NCI-H187 treated with DMSO at 0.1 percent for 48 hours (cell line): ENCODE data around the gene AOPEP.
"Not testable (repeated sequence)": the region's sequence is repeated elsewhere in the genome, so short reads cannot be mapped to it uniquely, and the experiment has no call there.

Experiments
- DNase-seq: peaks from one replicate; lab custom pipeline; 2025; lab: John Stamatoyannopoulos, UW

AOPEP gene

DNA sequence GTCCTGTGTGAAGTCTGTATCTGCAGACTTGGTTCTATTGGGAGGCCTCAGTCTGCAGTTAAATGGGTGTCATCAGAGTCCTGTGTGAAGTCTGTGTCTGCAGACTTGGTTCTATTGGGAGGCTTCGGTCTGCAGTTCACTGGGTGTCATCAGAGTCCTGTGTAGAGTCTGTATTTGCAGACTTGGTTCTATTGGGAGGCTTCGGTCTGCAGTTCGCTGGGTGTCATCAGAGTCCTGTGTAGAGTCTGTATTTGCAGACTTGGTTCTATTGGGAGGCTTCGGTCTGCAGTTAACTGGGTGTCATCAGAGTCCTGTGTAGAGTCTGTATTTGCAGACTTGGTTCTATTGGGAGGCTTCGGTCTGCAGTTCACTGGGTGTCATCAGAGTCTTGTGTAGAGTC is 239.1 kb downstream of the AOPEP start:
- DNase-seq: not testable (repeated sequence)

DNA sequence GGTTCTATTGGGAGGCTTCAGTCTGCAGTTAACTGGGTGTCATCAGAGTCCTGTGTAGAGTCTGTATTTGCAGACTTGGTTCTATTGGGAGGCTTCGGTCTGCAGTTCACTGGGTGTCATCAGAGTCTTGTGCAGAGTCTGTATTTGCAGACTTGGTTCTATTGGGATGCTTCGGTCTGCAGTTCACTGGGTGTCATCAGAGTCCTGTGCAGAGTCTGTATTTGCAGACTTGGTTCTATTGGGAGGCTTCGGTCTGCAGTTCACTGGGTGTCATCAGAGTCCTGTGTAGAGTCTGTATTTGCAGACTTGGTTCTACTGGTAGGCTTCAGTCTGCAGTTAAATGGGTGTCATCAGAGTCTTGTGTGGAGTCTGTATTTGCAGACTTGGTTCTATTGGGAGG is 239.5 kb downstream of the AOPEP start:
- not testable (repeated sequence) for DNase-seq

DNA sequence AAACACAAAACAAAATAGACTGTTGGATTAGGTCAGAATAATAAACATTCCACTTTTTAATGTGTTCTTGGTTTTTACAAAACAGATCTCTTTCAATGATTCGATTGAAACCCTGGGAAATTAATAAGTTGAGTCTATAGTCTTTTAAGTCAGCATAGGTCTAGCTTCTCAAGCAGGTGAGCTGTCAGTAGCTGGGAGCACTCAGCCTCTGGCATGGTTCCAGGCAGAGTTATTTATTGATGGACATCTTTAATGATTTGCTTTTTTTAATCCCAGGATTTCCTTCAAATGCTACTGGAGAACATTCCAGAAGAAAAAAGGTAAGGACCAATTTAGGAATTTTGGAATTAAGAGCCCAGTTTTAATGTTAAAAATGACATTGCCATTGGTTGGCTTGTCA is 241.0 kb downstream of the AOPEP start:
- DNase-seq: no peak

DNA sequence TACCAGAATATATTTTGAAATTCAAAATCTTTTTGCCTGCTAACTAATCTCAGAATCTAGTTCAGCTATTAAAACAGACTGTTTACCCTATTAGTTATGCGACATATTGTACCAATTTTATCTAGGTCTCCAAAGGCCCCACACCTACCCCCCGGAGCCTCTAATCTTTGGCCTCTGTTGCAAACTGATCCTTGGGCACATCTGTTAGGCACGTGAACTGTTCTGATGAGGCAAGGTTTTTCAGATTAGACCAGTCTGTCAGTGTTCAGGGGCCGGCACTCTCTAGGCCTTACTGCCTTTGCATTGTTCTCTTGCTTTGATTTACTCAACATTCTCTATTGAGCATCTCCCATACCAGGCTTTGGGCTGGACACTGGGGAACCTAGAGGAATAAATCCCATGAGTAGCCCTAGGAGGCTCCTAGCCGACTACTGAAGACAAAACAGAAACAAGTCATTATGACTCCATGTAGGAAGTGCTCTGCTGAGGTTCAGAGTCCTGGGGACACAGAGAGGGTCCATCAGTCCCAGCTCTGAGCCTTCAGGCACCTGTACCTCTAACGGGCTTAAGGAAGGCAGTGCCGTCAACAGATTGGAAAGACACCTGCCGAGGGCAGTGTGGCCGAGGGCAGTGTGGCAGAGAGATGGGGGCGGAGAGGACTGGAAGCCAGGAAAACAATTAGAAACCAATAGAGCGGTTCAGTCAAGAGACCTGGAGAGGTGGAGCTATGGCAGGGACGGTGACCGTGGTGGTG is 245.1 kb downstream of the AOPEP start:
- no peak for DNase-seq

DNA sequence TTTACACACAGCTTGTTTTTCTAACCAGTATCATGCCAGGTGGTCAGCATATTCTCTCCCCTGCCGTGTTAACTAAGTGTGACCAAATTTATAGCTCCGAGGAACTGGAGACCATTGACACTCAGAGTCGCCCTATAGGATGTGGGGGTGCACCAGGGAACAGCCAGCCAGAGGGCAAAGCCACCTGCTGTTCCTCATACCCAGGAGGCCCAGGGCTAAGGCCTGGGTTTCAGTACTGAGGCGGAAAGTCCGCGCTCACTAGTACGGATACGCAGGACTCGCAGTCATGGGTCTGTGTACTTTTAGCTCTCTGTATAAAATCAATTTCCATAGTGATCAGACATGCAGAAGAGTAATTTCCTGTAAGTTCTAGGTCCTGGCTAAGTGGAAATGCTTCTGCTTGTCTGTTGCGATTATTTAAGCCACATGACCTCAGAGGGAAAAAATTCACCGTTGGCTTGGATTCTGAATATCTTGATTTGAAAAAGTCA is 247.0 kb downstream of the AOPEP start:
- no peak for DNase-seq

DNA sequence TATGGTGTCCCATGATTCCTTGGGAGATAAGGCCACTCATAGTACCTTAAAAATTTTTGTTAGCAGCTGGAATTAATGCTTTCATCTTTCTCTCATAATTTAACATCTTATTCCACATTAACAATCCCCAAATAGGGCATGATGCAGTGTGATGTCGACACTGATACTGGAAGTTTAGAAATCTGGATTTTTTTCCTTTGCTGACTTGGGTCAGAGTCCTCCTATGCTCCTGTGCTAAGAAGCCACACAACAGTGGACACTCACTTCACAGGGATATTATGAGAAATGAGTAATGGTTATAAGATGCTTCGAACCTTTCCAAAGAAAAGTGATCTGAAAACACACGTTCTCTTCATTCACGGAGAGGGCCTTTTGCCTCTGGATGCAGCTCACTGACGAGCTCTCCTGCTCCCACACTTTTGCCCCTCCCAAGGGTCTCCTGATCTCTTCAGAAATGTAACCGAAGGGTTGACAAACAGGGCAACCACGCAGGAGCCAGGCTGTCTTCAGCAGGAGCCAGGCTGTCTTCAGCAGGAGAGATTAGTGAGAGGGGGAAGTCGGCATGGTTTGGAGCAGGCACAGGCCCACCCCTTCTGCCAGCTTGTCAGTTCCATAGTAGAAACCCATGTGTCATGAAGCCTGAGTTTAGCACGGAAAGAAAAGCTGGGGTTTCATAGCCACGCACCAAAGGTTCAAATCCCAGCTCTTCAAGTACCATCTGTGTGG is 247.8 kb downstream of the AOPEP start:
- DNase-seq: no peak

DNA sequence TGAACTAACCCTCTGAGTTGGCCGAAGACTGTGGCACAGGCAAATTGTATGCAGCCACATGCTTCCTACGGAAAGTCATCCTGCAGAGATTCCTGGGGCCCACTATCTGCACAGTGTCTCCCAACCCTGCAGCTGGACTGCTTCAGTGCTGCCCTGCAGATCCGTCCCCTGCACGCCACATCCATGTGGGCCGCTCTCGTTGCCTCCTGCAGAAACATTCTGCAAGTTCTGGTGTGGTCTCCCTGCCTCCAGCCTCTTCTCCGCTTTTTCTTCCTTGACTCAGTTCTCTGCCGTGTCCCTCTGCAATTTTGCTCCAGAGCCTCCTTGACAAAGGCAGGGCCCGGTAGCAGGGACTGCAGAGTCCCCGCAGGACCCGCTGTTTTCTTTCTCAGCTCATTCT is 249.0 kb downstream of the AOPEP start:
- no peak for DNase-seq

DNA sequence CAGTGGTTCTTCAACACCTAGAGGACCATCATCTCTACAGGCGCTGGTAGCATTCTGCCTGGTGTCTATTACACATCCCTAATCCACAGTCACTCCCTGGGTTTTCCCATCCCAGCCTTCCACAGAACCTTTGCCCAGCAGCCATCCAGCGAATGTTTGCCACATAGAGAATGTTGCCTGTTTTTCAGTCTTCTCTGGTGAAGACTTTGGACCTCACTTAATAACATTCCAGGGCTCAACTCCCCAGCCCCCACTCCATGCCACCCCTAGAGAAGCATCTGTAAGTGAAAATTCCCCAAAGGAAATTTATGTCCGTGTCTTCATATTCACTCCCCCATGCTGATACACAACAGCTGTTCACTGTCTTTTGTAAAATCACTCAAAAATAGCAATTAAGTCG is 249.6 kb downstream of the AOPEP start:
- DNase-seq: no peak

DNA sequence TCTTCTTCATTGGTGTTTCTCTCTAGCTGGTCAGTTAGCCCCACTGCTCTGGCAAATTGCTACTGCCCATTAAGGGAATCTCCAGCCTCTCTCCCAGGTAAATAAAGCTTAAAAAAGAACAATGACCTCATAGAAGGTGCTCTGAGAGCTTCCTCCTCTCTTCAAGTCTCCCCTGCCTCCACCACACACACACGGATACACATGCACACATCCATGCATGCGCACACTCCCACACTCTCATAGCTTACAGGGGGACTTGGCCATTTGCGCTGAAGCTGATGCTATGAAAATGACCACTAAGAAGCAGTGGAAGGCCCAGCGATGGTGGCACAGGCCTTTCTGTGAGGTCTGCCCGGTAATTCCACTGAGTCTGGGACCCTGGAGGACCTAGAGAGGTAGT is 250.9 kb downstream of the AOPEP start:
- no peak for DNase-seq

DNA sequence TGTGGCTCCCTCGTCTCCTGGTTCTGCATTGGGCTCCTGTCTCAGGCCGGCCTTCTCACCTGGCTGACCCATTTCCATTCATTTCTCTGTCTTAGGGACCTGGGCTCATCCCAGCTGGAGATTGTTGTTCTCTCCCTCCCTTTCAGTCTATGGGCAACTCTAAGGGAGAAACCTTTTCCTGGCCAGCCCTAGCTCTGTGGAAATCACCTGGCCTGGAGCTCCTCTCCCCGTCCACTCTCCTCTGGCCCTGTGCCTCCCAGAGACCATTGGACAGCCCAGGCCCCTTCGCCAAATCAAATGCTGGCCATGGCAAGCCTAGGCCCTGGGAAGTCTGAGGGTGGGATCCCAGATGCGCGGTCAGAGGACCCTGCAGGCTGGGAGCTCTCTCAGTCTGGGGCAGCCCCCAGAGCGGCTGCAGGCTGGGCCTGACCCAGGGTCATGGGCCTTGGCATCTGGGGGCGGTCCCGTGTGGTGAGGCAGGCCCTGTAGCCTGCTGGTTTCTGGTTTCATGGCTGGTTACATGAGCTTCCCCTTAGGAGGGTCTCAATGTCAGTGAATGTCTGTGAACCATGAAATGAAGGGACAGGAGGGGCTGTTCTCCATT is 253.5 kb downstream of the AOPEP start:
- DNase-seq: no peak

DNA sequence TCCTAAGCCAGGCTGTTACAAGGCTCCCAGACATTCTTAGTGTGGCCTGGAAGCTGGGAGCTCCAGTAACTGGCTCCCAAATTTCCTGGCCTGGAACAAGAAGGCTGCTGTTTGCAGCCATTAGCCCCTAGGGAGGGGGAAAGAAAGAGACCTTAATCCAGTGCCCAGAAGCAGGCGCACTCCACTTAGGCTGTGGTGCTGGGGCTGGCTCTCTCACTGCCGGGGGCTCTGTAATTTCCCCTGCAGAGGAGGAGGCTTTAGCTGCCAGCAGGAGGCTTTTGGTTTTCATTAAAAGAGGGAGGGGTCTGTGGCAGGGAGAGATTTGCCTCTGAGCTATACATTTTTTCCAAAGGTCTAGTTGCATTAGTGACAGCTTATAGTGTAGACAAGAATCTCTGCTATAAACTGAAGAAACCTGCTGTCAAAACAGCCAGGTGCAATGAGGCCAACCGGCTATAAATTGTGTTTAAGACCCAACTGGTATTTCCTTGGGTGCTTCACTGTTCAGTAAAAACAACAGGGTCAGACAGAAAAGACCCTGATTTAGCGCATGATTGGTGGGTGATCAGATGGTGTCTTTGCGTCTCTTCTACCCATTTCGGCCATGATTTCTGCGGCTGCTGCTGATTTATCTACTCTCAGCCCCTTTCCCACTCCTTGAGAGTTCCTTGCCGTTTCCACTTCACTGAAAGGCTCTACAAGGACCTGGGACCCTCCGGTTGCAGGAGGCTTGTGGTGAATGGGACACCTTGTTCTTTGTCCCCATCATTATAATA is 254.6 kb downstream of the AOPEP start:
- DNase-seq: no peak

DNA sequence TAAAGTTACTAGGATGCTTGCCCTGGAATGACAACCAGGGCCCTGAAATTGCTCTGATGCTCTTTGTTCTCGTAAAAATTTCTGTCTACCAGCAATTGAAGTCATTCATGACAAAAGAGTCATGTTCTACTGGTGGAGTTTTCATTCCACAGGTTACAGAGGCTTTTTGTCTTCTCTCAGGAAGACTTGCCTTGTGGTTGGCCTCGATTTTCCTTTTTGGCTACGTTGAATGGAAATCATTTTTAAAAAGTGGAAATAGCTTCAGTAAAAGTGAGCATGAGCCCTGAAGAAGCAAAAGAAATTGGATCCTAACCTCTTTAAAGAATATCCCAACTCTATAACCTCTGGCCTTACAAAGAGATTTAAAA is 255.2 kb downstream of the AOPEP start:
- no peak for DNase-seq

DNA sequence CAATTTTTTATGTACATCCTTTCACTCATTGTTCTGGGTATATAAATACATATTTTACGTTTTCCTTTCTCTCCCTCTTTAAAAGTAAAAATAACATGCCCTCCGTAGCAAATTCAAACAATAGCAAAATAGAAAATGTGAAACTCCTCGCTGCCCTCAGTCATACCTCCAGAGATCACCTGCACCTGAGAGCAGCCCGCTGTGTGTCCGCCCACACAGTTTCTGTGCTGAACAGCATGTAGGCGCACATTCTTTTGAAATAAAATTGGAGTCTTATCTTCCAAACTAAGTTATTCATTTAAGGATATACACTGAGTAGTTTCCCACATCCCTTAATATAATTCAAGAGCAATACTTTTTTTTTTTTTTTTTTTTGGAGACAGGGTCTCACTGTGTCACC is 255.7 kb downstream of the AOPEP start:
- DNase-seq: no peak

DNA sequence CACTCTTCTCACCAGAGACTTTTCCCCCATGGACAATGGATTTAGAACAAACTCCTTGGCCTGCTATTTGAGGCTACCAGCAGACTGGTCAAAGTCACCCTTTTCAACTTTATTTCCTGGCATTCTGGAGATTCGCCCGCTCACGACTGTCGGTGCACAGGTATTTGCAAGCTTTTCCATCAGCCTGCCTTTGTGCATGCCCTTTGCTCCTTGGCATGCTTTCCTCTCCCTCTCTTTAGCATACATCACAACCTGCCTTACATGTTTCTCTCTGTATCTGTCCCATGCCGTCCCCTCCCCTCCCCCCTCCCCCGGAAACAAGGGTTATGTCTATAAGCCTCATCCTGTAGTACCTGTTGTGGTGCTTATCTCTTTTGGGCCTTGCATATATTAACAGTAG is 257.1 kb downstream of the AOPEP start:
- no peak for DNase-seq

DNA sequence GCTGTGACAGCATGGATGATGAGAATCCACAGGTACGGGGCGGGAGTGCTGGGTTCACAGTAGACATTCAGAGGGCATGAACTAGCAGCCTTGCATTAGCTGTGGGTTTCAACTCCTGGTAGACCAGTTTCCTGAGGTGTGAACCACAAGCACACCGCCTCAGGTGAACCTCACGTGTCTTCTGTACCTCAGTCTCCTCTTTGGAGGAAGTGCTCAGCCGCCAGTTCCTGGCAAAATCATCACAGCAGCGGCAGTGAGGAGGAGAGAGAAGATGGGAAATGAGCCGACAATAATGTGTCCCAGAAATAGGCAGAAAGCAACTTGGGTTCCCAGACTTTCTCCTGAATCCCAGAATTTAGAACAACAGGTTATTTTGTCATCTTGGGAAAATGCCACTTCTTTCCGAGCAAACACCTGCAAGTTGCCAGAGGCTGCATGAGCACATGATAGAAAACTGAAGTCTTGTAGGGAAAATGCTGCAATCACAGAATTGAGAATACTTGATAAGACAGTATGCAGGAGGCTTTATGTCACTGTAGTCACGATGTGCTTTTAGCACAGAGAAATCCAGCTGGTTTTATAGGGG is 258.5 kb downstream of the AOPEP start:
- DNase-seq: no peak

DNA sequence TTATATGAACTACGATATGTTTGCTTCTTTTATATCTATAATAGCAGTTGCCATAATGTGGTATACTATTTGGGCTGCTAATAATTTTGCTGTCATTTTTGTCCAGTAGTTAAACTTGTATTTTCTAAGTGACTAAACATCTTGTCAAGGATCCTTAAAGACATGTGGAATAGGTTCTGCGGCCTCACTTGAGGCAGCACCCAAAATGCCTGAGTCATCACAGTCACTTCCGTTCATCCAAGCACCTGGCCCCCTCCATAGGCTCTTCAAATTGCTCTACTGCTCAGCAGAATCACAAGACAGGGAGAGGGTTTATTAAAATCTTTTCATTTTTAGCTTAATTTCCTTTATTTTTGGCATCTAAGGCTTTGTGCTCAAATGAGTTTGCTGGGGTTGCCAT is 259.1 kb downstream of the AOPEP start:
- no peak for DNase-seq

DNA sequence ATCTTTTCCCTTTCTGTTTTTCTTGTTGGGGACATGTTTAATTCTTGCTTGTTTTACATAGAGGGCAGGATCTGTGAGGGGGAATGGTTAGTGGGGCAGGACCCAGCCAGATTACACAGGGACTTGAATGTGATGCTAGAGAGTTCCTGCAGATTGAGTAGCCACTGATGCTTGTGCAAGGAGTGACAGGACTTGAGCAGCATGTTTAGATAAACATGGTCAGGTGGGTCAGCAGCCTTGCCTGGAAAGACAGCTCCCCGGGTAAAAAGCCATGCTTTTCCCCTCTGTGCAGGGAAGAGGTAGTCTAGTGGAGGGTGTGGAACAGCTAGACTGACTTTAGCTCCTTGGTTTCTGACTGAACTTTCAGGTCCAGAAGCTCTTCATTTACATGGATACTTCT is 261.2 kb downstream of the AOPEP start:
- DNase-seq: no peak

DNA sequence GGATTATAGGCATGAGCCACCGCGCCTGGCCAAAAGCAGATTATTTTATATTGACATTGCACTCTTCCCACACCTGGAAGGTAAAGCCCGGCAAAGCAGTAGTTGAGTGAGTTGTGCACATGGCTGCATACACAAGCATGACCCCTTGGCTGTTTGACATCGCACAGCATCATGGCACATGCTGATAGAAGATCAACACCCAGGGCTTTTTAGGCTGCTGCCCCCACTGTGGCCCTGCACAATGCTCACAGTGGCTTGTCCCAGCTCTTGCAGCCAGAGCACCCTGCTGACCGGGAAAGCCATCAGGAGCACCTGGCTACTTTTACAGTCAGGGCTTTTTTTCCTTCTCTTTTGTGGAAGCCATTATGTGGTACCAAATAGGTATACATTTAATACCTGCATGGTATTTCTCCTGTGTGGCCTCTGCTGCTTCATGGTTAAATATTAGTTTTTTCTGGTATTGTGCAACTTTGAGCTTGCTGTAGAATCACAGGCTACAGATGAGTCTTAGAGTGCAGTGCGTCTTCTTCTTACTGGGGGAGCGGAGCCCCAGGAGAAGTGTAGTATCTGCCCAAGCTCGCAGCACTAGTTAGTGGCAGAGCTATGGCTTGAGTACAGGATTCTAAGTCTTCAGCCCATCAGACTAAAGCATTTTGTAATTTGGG is 264.5 kb downstream of the AOPEP start:
- DNase-seq: no peak

DNA sequence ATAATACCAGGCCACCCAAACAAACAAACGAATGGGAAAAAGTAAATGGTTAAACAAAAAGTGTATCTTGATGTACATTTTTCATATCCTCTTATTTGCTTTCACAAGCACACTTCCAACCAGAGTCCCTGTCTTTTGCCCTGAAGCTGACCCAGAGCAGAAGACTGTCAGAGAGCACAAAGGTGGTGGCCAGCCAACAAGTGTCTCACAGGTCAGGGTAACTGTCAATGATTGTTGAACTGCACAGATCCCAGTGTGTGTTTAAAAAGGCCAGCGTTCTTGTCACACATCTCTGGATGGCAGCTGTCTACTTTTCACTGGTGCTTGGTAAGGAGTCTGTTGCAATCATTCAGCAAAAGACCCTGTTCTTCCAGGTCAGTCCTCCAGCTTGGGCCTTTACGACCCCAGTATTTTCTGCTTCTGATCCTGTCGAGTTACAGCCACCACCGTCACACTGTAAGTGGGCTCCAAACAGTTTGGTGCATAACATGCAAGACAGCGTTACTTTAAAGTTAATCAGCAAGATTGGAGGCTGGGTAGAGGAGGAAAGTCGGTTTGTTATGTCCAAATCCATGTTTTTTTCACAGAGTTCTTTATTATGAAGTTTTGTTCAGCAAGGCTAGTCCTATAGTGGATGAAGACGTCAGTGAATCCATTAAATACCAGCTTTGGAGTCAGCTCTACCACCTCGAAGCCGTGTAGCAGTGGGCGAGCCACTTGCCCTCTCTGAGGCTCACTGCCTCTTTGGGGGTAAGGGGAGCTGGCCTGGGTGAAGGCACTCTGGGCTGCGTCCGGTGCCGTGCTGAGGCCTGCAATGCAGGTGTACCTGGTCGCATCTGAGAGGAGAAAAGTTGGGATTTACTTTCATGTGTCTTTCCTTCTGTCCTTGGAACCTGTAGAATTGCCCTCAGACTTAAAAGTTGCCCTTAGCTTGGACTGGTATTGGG is 265.7 kb downstream of the AOPEP start:
- DNase-seq: no peak

DNA sequence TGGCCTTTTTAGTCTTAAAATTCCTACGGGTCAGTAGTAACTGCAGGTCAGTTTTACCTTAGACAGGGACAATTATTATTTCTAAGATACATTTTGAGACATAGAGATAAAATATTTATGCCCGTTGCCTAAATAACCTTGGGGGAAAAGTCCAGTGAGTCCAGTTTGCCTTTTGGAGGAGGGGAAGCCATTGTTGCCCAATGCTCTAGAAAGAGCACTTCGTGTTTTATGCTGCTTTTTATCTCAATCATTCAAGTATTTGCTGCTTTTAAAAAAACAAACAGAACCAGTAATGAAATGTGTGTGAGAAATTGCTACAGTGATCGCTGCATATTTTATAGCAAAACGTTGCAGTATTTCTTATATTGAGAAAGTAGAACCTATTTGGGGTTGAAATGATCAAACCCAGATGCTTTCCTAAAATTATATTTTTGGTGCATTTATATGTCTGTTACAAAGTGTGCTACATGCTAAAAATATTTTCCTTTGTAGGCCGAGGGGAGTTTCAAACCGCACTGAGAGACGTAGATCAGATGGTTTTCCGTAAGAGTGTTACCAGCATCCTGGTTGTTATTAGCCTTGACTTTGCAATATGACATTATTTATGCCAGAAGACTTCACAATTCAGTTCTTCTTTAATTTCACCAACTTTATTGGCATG is 266.8 kb downstream of the AOPEP start:
- no peak for DNase-seq
